NAMALWA (cell line): ENCODE data around the gene IL32.

ENCODE experiments used
- DNase-seq: peaks from one replicate; pipeline ENCODE4 v3.0.0-alpha.2; 2015; ENCODE audit warnings: low spot score

IL32 gene, protein sequence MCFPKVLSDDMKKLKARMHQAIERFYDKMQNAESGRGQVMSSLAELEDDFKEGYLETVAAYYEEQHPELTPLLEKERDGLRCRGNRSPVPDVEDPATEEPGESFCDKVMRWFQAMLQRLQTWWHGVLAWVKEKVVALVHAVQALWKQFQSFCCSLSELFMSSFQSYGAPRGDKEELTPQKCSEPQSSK

DNA sequence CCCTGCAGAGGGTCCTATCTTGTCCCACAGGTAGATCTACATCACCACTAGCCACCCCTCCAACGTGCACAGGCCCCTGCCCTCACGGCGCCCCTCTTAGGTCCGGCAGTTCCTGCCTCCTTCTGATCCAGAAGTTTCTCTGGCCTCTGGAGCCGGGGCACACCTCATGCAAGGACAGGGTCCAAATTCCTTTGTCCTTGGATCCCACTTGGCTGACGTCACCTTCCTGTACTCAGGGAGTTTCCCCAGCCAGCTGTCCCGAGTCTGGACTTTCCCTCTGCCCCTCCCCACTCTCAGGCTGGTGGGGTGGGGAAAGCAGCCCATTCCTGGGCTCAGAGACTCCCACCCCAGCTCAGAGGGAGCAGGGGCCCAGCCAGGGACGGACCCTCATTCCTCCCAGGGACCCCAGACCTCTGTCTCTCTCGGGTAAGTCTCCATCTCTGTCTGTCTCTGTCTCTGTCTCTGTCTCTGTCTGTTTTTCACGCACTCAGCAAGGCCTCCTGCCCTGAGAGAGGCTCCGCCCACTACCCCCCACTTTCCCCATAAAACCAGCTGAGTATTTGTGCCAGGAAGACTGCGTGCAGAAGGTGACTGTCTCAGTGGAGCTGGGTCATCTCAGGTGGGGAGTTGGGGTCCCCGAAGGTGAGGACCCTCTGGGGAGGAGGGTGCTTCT lies at the start of gene IL32:
TSS of gene IL32 (plus strand) at position 572 of the 673 bp plus-strand sequence. CDS start 172 bp downstream, outside the sequence.
- DNase-seq, result no peak

DNA sequence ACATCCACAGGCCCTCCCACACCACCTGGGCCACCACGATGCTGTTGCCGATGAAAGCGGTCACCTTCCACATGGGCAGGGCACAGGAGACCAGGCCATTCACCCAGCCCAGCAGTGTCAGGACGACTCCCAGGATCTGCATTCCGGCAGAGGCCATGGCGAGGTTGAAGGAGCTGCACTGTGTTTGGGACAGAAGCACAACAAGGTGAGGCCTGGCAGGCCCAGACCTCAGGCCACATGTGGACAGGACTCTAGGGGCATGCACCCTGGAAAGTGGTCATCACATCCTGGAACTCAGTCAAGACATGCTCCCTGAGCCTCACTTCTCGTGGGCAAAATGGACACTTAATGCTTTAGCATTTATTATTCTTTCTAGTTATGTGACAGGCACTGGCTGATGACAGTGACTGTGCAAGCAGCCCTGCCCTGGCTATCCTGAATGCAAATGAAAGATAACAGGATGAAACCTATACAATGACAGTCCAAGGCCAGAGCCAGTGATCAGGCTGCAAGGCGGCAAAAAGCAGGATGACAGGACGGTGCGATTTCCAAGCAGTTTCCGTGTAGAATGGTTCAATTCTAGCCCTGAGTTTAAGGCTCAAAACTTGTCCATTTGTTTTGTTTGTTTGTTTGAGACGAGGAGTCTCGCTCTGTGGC lies 49.4 kb upstream of the IL32 start:
- DNase-seq, result no peak

DNA sequence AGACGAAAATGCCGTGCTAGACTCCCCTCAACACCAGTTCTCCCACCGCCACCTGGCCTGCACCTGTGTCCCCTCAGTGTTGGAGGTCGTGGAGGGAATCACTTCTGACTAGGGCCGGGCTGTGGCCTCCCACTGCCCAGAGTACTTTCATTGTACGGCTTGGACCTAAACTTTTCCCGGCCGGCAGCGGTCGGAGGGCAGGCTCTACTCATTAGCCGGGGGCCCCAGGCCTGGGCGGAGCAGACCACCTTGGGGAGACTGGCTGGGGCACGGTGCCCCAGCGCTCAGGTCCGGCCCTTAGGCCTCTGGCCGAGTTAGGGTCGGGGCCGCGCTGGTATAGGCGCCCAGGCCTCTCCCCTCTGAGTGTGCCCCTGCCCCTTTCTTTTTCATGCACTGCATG lies 48.1 kb upstream of the IL32 start:
- DNase-seq, result no peak

DNA sequence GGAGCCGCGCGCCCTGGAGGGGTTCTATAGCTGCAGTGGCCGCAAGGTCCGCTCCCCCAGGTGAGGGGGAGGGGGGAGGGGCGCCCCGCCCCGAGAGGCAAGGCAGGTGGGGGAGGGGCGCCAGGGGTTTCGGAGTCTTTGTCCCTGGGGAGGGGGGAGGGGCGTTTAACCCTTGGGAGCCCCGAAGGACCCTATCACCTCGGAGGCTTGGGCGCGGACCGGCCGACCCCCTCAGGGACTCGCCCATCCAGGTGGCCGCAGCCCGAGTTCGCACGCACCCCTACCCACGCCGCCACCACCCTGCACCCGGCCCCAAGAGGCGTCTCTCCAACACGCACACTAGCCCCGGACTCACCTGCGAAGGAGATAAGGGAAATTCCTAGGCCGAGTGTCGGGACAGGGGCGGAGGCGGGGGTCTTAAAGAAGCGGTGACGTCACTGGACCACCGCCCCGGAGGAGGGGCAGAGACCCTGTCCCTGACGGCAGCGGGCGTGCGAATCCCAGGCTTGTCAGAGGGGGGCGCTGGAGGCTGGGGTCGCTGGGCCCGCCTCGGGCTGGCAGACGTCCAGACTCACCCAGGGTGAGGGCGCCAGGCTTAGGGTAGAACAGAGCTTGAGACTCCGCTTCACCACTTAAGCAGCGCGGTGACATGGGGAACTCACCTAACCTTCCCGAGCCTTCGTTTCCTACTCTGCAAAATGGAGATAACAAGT lies 47.5 kb upstream of the IL32 start, which contains the start of gene CLDN6:
TSS of gene CLDN6 (minus strand) at position 390 of the 713 bp plus-strand sequence. CDS start 2,162 bp downstream, outside the sequence.
- DNase-seq, result peak; percentile 53

DNA sequence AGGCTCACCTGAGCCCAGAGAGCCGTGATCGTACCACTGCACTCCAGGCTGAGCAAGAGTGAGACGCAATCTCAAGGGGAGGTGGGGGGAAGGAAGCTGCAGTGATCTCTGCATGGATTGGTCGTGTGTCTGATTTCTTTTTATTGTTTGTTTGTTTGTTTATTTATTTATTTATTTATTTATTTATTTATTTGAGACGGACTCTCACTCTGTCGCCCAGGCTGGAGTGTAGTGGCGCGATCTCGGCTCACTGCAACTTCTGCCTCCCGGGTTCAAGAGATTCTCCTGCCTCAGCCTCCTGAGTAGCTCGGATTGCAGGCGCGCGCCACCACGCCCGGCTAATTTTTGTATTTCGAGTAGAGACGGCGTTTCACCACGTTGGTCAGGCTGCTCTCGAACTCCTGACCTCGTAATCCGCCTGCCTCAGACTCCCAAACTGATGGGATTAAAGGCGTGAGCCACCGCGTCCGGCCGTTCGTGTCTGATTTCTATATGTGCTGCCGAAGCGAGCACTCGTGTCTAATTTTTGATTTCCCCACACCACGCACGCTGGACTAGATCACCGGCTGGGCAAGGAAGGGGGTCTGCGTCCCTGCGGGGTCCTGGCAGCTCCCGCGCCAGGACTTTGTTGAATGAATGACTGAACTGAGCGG lies 45.7 kb upstream of the IL32 start:
- DNase-seq, result no peak

DNA sequence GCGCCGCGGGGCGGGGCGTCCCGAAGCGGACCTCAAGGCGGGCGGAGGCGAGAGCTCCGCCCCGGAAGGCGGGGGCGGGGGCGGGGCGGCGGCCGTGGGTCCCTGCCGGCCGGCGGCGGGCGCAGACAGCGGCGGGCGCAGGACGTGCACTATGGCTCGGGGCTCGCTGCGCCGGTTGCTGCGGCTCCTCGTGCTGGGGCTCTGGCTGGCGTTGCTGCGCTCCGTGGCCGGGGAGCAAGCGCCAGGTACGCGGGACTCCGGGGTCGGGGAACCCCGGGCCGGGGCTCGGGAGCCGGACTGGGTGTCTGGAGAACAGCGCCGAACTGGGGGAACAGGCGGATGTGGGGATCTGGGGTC lies 45.2 kb upstream of the IL32 start, which contains the start of gene TNFRSF12A:
TSS of gene TNFRSF12A (plus strand) at position 122 of the 357 bp plus-strand sequence. CDS start at position 152, 30 bp downstream.
- DNase-seq, result peak; percentile 83

DNA sequence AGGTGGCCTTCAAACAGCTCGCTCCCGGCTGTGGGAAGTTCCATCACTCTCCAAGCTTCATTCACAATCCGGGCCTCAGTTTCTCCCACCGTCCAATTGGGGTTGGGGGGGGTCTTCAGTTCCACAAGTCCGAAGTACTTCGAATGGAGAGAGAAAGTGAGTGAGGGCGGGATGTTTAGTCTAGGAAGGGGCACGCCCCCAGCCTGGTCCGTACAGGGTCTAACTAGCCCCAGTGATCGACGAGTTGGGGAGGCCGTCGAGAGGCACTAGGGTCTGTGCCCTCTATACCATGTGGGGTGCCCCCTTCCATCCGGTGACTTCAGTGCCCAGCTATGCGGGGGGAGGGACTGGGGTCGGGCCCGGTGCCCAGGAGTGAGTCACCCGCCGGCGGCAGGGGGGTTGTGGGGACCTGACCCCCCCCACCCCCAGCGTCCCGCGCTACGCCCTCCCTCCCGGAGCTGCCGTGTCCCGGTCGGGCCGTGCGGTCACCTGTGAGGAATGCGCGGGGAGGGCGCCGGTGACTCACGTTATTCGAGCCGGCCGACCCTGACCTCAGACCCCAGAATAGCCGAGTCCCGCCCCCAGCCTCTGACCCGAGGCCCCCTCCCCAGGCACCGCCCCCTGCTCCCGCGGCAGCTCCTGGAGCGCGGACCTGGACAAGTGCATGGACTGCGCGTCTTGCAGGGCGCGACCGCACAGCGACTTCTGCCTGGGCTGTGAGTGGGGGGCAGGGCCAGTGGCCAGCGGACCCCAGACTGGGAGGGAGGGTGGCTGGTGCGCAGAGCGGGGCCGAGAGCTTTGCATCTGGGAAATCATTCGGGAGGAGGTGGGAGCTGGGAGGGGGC lies 44.6 kb upstream of the IL32 start:
- peak; percentile 66 for DNase-seq

DNA sequence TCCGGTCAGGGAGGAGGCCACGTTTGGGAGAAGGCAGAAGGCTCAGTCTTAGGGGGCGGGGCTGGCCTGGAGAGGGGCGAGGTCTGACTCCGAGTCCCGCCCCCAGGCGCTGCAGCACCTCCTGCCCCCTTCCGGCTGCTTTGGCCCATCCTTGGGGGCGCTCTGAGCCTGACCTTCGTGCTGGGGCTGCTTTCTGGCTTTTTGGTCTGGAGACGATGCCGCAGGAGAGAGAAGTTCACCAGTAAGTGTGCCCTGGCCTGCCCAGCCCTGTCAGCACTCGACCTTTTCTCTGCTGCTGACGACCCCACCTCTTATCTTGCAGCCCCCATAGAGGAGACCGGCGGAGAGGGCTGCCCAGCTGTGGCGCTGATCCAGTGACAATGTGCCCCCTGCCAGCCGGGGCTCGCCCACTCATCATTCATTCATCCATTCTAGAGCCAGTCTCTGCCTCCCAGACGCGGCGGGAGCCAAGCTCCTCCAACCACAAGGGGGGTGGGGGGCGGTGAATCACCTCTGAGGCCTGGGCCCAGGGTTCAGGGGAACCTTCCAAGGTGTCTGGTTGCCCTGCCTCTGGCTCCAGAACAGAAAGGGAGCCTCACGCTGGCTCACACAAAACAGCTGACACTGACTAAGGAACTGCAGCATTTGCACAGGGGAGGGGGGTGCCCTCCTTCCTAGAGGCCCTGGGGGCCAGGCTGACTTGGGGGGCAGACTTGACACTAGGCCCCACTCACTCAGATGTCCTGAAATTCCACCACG lies 43.8 kb upstream of the IL32 start:
- peak; percentile 86 for DNase-seq

DNA sequence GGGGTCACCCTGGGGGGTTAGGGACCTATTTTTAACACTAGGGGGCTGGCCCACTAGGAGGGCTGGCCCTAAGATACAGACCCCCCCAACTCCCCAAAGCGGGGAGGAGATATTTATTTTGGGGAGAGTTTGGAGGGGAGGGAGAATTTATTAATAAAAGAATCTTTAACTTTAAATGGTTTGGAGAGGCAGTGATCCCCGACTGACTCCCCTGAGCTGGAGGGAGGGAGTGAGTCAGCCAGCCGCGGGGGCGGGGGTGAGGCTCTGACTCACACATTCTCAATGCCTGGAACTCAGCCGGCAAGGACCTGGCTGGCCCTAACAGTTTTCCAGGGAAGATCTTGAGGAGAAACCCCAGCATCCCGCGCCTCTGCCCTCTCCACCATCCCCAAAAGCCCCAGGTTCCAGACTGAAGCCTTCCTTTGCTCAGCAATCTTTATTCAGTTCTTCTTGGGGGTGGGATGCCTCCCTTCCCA lies 43.2 kb upstream of the IL32 start:
- DNase-seq, result no peak

DNA sequence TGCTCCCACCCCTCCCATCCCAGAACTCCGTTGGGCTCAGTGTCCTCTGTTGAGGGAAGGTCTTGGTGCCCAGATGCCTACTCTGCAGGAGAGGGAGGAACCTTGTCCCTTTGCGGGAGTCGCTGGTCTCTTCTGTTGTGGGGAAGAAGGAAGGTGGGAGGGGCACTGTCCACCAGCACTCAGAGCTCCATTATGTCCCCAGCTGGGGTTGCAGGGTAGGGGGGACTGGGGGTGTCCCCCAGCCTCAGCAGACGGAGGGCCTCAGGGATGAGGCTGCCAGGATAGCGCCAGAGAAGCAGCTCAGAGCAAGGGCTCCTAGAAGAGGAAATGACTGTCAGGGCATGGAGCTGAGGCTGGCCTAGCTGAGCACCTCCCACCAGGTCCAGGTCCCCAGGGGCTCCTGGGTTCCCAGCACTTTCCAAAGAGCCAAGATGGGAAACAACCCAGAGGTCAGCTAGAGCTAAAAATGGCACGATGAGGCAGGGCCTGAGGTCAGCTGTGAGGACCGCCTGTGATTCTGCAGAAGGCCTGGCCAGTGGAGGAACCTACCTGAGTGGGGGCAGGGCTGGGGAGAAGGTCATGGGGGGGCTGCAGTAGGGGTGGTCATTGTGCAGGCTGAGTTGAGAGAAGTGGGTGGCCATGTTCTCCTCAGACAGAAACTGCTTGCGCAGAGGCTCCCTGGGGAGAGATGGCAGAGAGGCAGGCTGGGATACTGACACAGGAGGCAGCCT lies 42.6 kb upstream of the IL32 start:
- no peak for DNase-seq

DNA sequence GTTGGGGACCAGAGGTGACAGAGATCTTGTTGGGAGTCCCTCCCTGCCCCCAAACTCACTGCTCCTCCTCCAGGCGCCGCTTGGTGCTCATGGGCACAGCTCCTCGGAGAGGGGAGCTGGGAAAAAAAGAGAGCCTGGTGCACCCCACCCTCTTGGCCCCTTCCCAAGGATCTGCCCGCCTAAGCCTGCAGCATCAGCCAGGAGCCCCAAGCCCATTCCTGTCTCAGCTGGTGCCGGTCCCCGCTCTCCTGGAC lies 42.1 kb upstream of the IL32 start:
- DNase-seq, result peak; percentile 50

DNA sequence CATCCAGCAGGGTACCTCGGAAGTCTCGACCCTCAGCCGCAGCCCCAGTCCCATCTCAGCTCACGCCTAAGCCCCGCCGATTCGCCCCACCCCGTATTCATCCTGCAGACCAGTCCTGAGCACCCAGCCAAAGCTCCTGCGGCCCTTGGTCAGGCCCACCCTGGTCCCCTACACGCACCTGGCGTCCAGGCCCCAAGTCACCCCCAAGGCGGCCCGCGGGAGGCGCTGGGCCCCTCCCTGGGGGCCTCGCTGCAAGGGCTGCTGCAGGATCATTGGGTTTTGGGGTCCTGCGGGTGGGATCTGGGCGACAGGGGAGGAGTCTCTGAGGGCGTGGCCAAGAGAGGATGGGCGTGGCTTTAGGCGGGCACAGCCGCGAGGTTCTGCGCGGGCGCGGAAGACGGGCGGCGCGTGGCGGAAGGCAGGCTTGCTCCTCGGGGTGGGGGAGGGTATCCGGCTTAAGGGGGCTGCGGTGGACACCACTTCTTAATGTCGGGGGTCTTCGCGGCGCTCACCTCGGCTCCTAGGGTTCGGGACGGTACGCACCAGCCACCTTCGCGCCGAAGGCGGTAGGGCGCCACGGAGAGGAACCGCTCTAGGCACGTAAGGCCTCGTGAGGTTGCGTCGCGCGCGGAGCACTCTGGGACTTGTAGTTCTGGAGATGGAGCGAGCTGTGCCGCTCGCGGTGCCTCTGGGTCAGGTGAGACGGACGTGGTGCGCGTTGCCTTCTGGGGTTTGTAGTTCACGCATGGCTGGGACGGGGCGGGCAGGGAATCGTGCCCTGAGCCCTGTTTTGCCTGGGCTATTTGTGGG lies 41.6 kb upstream of the IL32 start, which contains the start of the genes HCFC1R1 and THOC6:
TSS of gene HCFC1R1 (minus strand) at position 274 of the 810 bp plus-strand sequence. CDS start at position 273, 1 bp downstream.
TSS of gene THOC6 (plus strand) at position 367 of the 810 bp plus-strand sequence. CDS start at position 659, 292 bp downstream.
- DNase-seq, result peak; percentile 99

DNA sequence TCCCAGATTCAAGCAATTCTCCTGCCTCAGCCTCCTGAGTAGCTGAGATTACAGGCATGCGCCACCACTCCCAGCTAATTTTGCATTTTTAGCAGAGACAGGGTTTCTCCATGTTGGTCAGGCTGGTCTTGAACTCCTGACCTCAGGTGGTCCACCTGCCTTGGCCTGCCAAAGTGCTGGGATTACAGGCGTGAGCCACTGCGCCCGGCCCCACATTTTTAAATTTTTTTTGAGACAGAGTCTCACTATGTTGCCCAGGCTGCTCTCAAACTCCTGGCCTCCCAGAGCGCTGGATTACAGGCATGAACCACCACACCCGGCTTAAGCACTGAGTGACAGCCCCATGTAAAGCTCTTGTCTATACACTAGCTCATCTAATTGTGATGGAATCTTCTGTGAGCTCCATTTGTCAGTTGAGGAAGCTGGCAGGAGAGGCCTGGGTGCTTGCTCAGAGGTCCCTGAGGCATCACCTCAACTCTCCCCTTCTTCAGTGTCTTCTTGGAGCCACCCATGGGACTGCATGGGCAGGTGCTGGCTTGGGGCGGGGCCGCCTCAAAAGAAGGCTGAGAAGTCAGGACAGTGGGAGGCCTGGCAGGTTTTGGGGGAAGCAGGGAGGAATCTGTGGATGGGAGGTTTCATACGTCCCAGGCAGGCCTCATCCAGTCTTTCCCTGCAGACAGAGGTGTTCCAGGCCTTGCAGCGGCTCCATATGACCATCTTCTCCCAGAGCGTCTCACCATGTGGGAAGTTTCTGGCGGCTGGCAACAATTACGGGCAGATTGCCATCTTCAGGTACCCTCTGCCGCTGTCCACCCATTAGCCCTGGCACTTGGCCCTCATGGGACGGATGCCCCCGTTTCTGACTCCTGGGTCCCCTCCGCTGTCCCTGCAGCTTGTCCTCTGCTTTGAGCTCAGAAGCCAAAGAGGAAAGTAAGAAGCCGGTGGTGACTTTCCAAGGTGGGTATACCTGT lies 40.1 kb upstream of the IL32 start:
- DNase-seq, result no peak

DNA sequence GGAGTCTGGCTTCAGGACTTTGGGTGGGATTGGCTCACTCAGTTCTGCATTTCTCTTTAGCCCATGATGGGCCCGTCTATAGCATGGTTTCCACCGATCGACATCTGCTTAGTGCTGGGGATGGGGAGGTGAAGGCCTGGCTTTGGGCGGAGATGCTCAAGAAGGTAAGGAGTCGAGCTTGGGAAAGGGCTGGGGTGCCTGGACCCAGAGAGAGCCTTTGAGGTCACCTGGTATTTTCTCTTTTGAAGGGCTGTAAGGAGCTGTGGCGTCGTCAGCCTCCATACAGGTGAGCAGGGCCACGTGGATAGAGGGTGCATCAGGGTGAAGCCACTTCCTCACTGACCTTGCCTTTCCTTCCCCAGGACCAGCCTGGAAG lies 39.4 kb upstream of the IL32 start:
- no peak for DNase-seq

DNA sequence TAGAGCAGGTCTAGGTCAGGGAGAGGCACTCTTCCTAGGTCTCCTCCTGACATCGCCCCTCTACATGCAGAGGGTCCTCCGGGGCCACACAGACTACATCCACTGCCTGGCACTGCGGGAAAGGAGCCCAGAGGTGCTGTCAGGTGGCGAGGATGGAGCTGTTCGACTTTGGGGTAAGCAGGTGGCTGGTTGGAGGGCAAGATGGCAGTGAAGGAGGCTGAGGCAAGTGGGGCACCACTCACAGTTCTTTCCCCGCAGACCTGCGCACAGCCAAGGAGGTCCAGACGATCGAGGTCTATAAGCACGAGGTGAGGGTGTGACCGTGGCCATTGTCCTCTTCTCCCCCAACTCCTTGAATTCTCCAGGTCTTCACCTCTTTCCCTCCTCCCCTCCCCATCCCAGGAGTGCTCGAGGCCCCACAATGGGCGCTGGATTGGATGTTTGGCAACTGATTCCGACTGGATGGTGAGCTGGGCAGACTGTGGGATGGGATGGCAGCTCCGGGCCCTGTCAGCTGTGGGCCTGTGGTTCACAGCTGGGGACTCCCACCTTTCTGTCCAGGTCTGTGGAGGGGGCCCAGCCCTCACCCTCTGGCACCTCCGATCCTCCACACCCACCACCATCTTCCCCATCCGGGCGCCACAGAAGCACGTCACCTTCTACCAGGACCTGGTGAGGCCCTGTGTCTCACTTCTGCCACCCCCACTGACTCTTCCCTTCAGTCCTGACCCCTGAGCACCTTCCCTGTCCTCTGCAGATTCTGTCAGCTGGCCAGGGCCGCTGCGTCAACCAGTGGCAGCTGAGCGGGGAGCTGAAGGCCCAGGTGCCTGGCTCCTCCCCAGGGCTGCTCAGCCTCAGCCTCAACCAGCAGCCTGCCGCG lies 38.6 kb upstream of the IL32 start:
- no peak for DNase-seq

DNA sequence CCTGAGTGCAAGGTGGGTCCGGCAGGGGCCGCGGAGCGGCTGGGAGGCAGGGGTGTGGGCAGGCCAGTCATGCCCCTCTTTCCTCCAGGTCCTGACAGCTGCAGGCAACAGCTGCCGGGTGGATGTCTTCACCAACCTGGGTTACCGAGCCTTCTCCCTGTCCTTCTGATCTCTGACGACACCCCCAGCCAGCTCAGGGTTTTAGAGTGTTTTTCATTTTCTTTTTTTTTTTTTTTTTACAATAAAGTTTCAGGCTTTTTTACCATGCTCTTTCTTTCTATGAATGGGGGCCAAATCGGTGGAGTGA lies 38.0 kb upstream of the IL32 start:
- no peak for DNase-seq
